Activated CD4-positive, alpha-beta T cell treated with anti-CD3 and anti-CD28 coated beads for 1 hour (primary cell): ENCODE results near the gene PCSK4.
"Not testable (repeated sequence)": the region's sequence is repeated elsewhere in the genome, so short reads cannot be mapped to it uniquely, and the experiment has no call there.

ENCODE experiments used
- DNase-seq: peaks from one replicate; pipeline ENCODE4 v3.0.0-alpha.2; 2020

The PCSK4 gene

DNA sequence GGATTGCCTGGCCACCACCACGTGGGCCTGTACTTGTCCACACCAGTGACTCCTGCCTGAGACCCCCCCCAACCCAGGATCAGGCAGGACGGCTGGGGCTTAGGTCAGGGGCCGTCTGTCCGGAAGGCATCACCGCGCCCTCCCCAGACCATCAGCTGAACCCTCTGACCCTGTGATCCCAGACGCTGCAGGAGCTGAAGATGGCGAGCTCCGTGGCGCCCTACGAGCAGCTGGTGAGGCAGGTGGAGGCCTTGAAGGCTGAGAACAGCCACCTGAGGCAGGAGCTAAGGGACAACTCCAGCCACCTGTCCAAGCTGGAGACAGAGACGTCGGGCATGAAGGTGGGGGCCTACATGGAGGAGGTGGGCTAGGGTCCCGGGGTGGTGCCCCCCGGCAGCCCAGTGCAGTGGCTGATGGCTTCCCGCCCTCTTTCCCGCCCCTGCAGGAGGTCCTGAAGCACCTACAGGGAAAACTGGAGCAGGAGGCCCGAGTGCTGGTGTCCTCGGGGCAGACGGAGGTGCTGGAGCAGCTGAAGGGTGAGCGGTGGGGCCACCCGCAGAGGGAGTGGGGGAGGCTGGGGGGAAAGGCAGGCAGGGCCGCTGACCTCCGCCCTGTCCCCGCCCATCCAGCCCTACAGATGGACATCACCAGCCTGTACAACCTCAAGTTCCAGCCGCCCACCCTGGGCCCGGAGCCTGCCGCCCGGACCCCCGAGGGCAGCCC lies 37.2 kb downstream of the PCSK4 start:
- no peak for DNase-seq

- DNase-seq: no peak
These were observed 38.0 kb downstream of the PCSK4 start for GRCh38 chr19:1451916-1452801.

- DNase-seq: no peak
These were observed 39.1 kb downstream of the PCSK4 start for GRCh38 chr19:1450735-1451731.

GRCh38 chr19:1449467-1450442 lies 40.4 kb downstream of the PCSK4 start, which contains the start of gene APC2:
APC2 (plus strand) TSS chr19:1450121; CDS start chr19:1453002, 2,881 bp downstream.
- no peak for DNase-seq

- no peak for DNase-seq
These were observed 42.2 kb downstream of the PCSK4 start for GRCh38 chr19:1447944-1448343.

DNA sequence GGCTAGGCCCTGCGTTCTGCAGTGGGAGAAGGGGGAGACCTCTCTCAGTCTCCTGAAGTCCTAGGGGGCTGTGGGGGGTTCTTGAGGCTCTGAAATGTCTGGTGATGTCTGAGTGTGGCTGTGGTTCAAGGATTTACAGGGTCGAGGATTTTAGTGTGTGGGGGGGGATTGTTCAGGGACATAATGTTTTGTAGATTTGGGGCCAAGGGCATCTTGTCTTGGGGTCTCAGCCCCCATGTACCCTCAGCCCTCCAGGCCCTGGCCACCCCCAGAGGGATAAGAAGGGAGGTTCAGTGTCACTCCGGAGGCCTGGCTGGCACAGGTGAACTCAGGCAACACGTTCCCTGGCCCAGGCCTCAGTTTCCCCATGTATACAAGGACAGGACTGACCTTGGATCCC lies 42.6 kb downstream of the PCSK4 start:
- no peak for DNase-seq

DNA sequence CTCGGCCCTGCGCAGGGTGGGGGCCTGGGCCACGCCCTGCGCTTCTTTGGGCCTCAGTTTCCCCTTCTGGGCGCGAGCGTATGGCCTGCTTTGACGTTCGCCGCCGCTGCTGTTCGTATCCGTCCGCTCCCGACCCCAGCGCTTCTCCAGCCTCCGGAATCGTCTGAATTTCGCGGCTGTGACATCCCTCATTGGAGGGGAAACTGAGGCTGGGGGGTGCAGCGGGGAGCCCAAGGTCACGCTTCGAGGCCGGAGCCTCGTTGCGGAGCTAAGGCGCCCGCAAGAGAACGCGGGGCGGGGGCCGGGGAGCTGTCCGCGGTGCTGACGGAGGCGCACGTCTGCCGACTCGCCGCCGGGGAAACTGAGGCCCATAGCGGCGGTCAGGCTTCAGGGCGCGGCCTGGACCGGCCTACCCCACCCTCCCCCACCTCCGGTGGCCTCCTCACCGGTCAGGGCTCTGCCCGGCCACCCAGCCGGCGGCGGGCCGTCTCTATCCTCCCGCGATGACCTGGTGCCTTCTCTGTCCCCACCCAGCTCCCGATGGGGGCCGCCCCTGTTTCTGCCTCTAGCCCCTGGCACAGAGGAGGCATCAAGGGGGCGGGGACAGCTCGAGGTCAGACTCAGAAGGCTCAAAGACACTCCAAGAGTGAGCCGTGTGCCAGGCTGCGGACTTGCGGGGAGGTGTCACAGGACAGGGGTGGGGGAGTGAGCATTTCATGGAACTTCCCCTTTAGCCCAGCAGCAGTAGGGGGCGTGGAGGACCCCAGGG lies 43.3 kb downstream of the PCSK4 start:
- no peak for DNase-seq

GRCh38 chr19:1445932-1446712 lies 44.0 kb downstream of the PCSK4 start:
- no peak for DNase-seq

- DNase-seq: peak; percentile 61
These were observed 44.8 kb downstream of the PCSK4 start for GRCh38 chr19:1445185-1445931.

DNA sequence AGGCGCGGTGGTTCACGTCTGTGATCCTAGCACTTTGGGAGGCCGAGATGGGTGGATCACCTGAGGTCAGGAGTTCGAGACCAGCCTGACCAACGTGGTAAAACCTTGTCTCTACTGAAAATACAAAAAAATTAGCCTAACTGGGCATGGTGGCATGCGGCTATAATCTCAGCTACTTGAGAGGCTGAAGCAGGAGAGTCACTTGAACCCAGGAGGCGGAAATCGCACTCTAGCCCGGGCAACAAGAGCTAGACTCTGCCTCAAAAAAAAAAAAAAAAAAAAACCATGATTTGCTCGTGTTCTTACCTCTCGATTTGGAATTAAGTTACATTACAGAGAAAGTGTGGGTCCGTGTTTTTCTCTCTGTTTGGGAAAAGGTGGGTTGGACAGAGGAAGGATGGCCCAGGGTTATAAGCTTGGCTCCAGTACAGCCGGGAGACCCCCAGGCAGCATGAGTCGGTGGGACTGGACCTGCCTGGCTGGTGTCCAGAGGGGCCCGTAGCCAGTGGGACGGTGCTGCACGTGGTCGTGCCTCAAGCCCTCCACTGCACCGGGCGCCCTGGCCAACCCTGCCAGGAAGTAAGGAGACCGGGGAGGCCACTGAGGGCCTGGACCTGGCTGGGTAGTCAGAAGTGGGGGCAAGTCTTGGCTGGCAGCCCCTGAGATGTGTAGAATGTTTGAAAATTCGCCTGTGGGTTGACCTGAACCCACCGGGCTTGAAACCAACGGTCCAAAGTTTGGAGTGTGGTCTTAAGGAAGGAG lies 48.3 kb downstream of the PCSK4 start:
- DNase-seq: no peak

DNA sequence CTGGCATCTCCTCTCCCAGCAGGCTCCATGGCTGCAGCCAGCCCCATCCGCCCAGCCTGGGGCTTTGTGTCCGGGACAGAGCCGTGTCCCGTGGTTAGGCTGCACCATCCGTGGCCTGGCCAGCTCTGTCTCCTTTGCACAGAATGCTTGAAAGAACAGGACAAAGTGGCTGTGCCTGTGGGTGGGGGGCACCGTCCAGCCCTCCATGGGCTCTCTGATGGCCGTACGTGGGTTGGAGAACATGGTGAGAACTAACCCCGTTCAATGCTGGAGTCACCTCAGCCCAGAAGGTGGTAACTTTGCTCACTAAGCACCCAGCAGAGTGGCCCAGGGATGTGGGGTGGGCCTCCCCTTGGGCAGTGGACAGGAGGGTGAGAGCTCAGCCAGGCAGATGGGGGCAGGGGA lies 49.1 kb downstream of the PCSK4 start:
- no peak for DNase-seq

GRCh38 chr19:1440418-1440801 lies 49.7 kb downstream of the PCSK4 start:
- no peak for DNase-seq

- not testable (repeated sequence) for DNase-seq
These were observed 50.4 kb downstream of the PCSK4 start for GRCh38 chr19:1439525-1440417.

- DNase-seq: no peak
These were observed 51.2 kb downstream of the PCSK4 start for GRCh38 chr19:1438933-1439354.

DNA sequence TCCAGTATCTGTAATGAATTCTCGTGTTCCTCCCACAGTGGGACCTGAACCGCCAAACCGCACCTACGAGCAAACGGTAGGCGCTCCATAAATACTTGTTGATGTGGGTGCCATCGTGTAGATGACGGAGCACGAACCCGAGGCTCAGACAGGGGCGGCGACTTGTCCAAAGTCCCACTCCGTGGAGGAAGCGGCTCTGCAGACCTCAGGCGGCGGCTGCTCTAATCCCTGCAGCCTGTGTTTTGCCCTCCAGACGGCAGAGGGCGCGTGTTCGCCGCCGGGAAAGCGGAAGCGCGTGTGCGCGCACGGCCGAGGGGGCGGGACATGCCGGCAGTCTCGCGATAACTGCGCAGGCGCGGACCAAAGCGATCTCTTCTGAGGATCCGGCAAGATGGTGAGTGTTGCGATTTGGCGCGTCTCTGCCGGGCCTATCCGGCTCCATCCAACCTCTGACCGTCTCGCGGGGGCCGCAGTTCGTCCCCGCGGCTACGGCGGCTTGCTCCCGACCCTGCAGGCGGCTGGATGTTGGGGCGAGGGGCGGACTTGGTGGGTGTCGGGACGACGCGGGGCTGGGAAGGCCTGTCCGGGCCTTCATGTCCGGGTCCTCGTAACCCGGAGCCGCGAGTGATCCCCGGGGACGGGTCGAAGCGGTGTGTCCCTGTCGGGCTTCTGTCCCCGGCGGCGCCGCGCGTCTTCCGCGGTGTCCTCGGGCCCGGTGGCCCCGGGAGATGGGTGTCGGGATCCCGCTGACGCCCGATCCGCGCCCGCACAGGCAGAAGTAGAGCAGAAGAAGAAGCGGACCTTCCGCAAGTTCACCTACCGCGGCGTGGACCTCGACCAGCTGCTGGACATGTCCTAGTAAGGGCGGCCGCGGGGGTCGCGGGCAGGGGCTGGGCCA lies 51.9 kb downstream of the PCSK4 start, which contains the start of gene RPS15:
TSS of gene RPS15 (plus strand) at position 362 of the 898 bp plus-strand sequence. CDS start at position 392, 30 bp downstream.
- DNase-seq: peak; percentile 95

DNA sequence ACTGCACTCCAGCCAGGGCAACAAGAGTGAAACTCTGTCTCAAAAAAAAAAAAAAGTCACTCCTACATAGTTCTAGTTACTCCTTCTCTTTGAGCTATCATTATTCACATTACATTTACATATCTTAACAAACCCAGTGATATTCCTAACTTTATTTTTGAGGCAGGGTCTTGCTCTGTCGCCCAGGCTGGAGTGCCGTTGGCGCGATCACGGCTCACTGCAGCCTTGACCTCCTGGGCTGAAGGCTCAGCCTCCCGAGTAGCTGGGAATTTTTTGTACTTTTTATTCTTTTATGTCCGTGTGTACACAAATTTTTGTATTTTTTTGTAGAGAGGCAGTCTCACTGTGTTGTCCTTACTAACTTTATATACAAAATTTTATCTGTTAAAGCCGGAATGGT lies 52.5 kb downstream of the PCSK4 start:
- no peak for DNase-seq
